Lower leg skin (tissue), 4 donors: ENCODE measurements around the gene OR2V2. TPM values are rescaled to one million over a fixed set of nuclear protein-coding genes. Genes with fewer than 3 reads are reported as not detected.
A peak's percentile ranks its signal among the peaks of the same experiment; 100 is the strongest.
"Not testable (repeated sequence)": the region's sequence is repeated elsewhere in the genome, so short reads cannot be mapped to it uniquely, and the experiment has no call there.

Source experiments
- DNase-seq, 2 donors: peaks; one replicate each; pipeline ENCODE4 v3.0.0-alpha.2; 2019; ENCODE audit warnings: low spot score in 2 of 2
- H3K4me3 ChIP-seq: fragments of 200-600 bp; sonication (generic); 2 replicates; pipeline ENCODE4 v1.5.1; 2017; ENCODE audit warnings: mild to moderate bottlenecking, low read depth; ENCODE audit not compliant: poor library complexity, severe bottlenecking
- CTCF ChIP-seq, 3 donors: fragments of 450-650 bp; IDR thresholded peaks; one replicate each; pipeline ENCODE4 v1.5.1; 2016; ENCODE audit warnings: antibody characterized with exemption in 3 of 3, mild to moderate bottlenecking in 3 of 3, moderate library complexity in 2 of 3
- POLR2A ChIP-seq, 2 donors: fragments of 450-650 bp; IDR thresholded peaks; one replicate each; pipeline ENCODE4 v1.6.1; 2016 to 2017; ENCODE audit warnings: antibody characterized with exemption in 2 of 2, mild to moderate bottlenecking in 1 of 2, moderate library complexity in 1 of 2
- WGBS, 2 donors: methylation state at CpG; one replicate each; pipeline ENCODE4 v1.1.5; 2018; 5-methylcytosine and 5-hydroxymethylcytosine counted together
- intact Hi-C: fragments of 100-400 bp; cut with DNase I; formaldehyde crosslinking; loops from one replicate; pipeline ENCODE4 v1.15.0; 2023; ENCODE audit warnings: low total_unique reads
- total RNA-seq, 4 donors: library from RNA; depleted of rRNA; stranded (reverse); fragments of >200 nt; gene quantifications; one replicate each; pipeline ENCODE4 v1.1.0, GENCODE V29; 2016

The OR2V2 gene
- total RNA-seq, result not detected

GRCh38 chr5:181146927-181147636 lies at the start of gene OR2V2:
Gene OR2V2, plus strand, starts transcription at chr5:181147586. Its CDS starts 7,357 bp downstream, at chr5:181154943.
- DNase-seq, H3K4me3 ChIP-seq, intact Hi-C loops: not testable (repeated sequence)
- 53 to 64% methylated on average over 7 of the region's 7 CpGs for WGBS, 2 donors

- no CpG with 5 or more reads among the region's 56 CpGs for WGBS, 2 donors
Measured at GRCh38 chr5:181097759-181098491, 49.5 kb upstream of the OR2V2 start.

GRCh38 chr5:181098762-181099601 lies 48.4 kb upstream of the OR2V2 start:
- H3K4me3 ChIP-seq, result no peak overlapping the region
- 15 to 19% methylated on average over 21 to 22 of the region's 22 CpGs for WGBS, 2 donors
- DNase-seq, result peak in 1 of 2 donors; percentile 80
- intact Hi-C loops, result no loop called here
- TF ChIP-seq POLR2A (IDR thresholded peaks at IDR 0.05) (no peak), CTCF (IDR thresholded peaks at IDR 0.05) (no peak)

More at GRCh38 chr5:181097759-181098491, 49.5 kb upstream of the OR2V2 start:
- DNase-seq, intact Hi-C loops, H3K4me3 ChIP-seq: not testable (repeated sequence)

GRCh38 chr5:181099602-181100086 lies 47.7 kb upstream of the OR2V2 start:
- WGBS, 2 donors, result 53 to 55% methylated on average over 11 of the region's 11 CpGs
- no peak for TF ChIP-seq CTCF (IDR thresholded peaks at IDR 0.05)
- no peak for TF ChIP-seq POLR2A (IDR thresholded peaks at IDR 0.05)
- no peak overlapping the region for H3K4me3 ChIP-seq
- intact Hi-C loops, result no loop called here
- DNase-seq, result peak in 1 of 2 donors; percentile 80

- no peak overlapping the region for H3K4me3 ChIP-seq
- no peak for DNase-seq
- 12 to 16% methylated on average over 16 to 22 of the region's 62 CpGs for WGBS, 2 donors
- TF ChIP-seq POLR2A (IDR thresholded peaks at IDR 0.05) (no peak), CTCF (IDR thresholded peaks at IDR 0.05) (no peak)
- intact Hi-C loops, result no loop called here
Measured at GRCh38 chr5:181100121-181100875, 47.1 kb upstream of the OR2V2 start.

- intact Hi-C loops, H3K4me3 ChIP-seq: not testable (repeated sequence)
- peak in 1 of 2 donors; percentile 71 for DNase-seq
- no CpG with 5 or more reads among the region's 54 CpGs for WGBS, 2 donors
Measured at GRCh38 chr5:181101030-181101641, 46.2 kb upstream of the OR2V2 start.

GRCh38 chr5:181101930-181102674 lies 45.3 kb upstream of the OR2V2 start:
- intact Hi-C loops, H3K4me3 ChIP-seq, DNase-seq: not testable (repeated sequence)
- WGBS, 2 donors, result no CpG with 5 or more reads among the region's 30 CpGs

GRCh38 chr5:181104259-181104568 lies 43.2 kb upstream of the OR2V2 start:
- H3K4me3 ChIP-seq, intact Hi-C loops: not testable (repeated sequence)
- WGBS, 2 donors, result 7 to 11% methylated on average over 5 of the region's 5 CpGs
- DNase-seq, result peak in 1 of 2 donors; percentile 76

- DNase-seq, H3K4me3 ChIP-seq, intact Hi-C loops: not testable (repeated sequence)
- 72 to 73% methylated on average over 16 to 19 of the region's 20 CpGs for WGBS, 2 donors
Measured at GRCh38 chr5:181104606-181105390, 42.6 kb upstream of the OR2V2 start.
